ACHN (cell line): ENCODE results near the gene TCHP.
"Not testable (repeated sequence)": the region's sequence is repeated elsewhere in the genome, so short reads cannot be mapped to it uniquely, and the experiment has no call there.

ENCODE experiments used
- DNase-seq: peaks from one replicate; pipeline ENCODE4 v3.0.0-alpha.2; 2015
- in situ Hi-C: cut with HindIII; loops from 2 replicates; pipeline ENCODE4 v1.10.0; 2017; ENCODE audit warnings: low sequenced_read_pairs, low pct_ligation_motif_present, low pct_unique_long_range_greater_than_20kb

Gene TCHP

DNA sequence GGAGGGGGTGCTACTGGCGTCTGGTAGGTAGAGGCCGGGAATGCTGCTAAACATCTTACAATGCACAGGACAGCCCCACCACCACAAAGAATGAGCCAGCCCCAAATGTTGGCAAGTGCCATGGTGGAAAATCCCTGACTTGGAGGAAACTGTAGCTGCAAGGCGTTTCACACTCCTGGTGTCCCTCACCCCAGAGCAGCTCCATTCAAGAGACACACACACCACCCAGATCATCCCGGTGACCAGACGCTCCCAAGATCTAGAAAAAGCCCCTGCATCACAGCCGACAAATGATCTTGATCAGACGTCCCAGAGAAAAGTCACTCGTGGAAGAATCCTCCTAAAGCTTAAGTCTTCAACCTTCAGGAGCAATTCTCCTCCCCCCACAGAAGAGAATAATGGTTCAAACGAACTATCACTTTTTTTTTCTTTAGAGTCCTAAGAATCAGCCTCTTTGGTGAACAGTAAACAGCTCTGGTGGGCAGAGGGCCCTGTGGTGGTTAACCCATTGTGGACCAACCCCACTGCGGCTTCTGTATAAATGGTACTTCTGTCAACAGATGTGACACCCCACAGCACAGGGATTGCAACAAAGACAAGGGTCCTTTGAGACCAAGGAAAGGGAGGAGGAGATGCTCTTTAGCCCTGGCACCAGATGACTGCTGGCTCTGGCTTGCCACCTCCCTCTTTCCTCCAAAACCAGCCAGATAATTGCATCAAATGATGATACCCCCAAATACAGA lies 22.4 kb upstream of the TCHP start:
- in situ Hi-C loops, result no loop called here
- no peak for DNase-seq

DNA sequence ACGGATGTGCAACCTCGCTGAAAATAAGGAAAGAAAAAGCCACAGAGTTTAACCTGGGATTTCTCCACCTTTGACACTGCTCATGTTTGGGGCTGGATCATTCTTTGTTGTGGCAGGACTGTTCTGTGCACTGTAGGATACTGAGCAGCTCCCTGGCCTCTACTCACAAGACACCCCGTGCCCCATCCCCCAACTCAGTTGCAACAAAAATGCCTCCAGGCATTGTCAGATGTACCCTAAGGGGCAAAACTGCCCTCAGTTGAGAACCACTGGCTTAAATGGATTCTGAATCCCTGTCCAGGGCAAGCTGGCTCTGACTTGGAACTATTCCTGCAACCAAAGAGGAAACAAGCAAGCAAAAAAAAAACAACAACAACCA lies 21.8 kb upstream of the TCHP start:
- DNase-seq, result no peak
- in situ Hi-C loops, result no loop called here

DNA sequence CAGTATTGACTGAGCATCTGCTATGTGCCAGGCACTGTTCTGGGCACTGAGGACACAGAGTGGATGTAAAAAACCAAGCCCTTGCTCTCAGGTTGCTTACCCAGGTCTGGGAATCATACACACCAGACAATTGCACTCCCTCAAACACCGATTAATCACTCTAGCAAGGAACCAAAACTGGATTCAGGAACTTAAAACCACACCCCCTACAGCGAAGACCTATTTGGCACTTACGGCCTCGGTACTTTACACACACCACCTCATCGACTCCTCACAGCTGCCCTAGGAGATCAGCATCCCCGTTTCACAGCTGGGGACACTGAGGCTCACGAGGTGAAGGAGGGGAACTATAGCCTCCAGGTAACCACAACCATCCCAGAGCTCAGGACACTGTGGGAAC lies 21.3 kb upstream of the TCHP start:
- in situ Hi-C loops, result no loop called here

DNA sequence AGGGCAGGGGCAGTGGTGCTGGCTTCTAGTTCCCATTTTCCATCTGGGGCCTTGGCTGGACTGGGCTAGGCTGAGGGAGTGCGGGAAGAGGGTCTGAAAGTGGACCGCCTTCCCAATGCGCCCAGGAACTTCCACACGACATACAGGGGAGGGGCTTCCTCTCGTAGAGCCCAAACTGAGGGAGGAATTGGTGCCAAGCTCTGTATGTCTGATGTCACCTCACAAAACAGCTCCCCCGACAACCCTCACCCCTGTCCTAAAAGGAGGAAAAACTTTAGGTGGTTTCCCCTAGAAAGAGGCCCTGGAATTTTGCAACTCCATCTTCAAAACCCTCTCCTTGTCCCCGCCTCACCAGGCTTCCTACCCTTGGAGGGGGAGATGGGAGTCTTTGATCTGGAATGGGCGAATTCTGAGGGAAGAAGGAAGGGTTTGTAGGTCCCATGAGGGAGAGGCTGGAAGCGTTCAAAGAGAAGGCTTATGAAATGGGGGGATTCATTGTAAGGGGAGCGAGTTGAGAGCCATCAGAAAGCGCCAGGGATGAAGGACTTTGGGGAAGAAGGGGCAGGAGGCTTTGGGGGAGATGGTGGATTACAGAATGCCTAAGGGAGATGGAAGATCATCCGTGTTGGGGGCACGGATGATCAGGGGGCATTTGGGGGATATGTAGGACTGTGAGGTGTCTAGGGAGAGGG lies 20.6 kb upstream of the TCHP start:
- no peak for DNase-seq
- in situ Hi-C loops, result no loop called here

More for the DNA sequence above, 21.3 kb upstream of the TCHP start:
- DNase-seq, result no peak

DNA sequence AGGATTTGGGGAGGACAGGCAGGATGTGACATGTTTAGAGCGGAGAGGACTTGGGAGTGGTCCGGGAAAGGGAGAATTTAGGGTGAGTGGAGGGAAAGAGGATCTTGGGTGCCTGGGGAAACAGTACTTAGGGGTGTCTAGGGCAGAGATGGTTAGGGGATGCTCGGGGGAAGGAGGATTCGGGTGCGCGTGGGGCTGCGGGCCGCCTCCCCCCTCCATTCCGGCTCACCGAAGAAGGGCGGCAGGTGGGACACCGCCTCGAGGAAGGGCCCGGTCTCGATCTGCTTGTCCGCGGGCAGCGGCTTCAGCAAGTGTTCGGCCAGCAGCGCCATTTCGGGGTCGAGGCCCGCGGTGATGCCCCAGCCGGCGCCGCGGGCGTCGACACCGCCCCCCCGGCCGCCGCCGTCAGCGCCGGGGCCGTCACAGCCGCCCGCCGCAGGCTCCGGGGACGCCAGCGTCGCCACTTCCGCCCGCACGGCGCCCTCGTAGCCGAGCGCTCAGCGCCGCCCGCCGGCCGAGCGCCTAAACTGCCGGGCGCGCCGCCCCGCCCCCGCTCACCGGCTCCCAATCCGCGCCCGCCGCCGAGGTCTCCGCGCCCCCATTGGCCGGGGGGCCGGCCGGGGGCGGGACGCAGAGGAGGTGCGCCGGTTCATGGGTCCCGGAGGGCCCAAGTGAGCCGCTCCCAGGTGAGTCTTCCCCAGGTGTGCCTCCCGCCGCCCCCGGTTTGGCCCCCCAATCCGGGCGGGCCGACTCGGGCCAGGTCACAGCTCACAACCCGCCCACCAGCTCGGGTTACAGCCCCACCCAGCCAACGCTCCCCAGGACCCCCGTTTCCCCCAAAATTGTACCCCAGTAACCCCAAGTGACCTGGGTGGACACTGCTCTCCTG lies 19.8 kb upstream of the TCHP start, which contains the start of gene GLTP:
TSS of gene GLTP (minus strand) at position 499 of the 889 bp plus-strand sequence. CDS start at position 332, 167 bp downstream.
- DNase-seq, result peak; percentile 93
- in situ Hi-C loops, result no loop called here

DNA sequence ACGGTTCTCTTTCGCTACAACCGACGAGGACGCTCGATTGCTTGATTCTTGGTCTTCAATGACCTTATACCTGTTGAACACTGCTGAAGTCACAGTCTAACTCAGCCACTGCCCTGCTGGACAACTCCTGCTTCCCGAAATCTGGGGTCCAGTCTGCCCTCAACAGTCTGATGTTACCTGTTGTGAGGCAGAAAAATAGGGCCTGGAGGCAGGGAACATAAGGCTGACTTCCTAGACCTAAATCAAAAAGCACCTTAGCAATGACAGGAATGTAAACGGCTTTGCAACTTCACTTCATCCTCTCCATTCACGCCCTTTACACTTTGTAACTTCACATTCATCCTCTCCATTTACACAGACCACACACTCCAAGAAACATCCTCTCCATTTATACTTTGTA lies 19.1 kb upstream of the TCHP start:
- no peak for DNase-seq
- in situ Hi-C loops, result no loop called here

DNA sequence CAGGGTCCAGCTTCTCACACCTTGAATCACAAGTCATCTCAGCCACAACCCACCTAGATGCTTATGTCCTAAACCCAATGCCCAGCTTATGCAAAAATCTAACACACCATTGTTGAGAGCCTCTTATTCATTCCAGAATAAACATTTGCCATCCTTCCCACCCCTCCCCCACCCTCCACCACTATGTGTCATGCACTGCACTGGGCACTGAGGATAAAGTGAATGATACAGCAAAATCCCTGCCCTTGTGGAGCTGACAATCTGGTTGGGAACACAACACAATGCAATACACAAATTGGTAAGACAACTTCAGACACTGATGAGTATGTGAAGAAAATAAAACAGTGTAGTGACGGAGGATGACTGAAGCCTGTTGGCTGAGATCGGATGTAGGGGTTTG lies 18.3 kb upstream of the TCHP start:
- in situ Hi-C loops, result no loop called here
- no peak for DNase-seq

DNA sequence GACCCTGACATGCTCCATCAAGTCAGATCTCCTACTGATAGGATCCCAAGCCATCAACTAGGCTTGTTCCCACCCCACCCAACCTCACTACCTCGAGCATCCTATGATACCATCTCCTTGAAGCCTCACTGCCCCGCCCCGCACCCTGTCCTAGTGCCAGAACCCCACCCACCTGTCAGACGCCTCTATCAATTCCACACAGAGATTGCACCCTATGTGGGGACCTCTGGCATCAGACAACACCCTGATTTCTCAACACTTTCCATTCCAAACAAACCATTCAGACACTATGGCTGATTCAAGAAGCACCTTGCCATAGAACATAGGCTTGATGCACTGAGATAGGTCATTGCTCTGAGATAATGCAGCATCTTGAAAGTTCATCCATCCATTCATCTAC lies 16.6 kb upstream of the TCHP start:
- no peak for DNase-seq
- in situ Hi-C loops, result no loop called here

DNA sequence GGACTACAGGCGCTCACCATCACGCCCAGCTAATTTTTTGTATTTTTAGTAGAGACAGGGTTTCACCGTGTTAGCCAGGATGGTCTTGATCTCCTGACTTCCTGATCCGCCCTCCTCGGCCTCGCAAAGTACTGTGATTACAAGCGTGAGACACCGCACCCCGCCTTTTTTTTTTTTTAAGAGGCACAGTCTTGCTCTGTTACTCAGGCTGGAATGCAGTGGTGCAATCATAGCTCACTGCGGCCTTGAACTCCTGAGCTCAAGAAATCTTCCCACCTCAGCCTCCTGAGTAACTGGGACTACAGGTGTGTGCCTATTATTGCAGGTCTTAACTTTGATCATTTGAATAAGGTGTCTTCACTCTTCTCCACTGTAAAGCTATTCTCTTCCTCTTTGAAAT lies 14.5 kb upstream of the TCHP start:
- no peak for DNase-seq
- in situ Hi-C loops, result no loop called here

DNA sequence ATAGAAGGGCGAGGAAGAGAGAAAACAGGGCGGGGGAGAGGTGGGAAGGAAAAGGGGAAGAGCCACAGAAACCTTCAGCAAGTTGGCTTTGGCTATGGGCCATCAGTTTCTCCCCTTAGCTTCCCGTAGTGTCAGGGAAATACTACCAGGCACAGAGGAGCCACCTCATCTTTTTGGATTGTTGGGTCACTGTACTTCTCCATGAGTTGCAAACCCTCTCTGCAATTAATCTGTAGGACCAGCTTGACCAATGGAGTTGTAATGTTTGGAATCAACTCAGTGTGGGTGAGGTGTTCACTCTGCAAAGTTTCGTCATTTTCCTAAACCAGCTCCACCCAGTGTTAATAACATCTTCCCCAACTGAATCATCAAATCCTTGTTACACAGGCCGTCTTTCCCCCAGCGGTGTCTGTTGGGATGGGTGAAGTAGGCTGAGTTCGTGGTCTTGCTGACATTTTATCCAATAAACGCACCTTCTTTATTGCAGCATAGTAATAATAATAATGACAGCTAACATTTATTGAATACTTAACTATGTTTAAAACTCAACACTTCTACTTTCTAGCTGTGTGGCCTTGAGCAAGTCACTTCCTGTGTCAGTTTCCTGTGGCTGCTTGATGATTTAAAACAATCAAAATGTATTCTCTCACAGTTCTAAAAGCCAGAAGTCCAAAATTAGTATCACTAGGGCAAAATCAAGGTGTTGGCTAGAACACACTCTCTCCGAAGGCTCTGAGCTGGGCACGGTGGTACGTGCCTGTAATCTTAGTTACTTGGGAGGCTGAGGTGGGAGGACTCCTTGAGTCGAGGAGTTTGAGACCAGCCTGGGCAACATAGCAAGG lies 11.7 kb upstream of the TCHP start:
- in situ Hi-C loops, result no loop called here
- DNase-seq, result no peak

DNA sequence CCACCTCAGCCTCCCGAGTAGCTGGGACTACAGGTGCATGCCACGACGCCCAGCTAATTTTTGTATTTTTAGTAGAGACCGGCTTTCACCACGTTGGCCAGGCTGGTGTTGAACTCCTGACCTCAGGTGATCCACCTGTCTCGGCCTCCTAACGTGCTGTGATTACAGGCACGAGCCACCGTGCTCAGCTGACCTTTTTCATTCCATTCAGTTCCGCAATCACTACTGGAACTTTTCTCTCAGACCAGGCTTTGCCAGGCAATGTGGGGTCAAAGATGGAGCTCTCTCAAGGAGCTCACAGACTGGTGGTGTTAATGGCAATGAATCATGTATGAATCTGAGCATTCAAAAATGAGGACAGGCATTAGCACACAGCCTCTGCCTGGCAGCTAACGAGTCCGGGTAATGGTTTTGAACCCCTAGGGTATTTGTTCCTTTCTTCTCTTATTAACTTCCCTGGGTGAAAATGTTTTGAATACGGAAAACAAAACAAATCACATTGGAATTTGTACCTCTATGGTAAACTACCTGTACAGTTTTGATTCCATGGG lies 9.4 kb upstream of the TCHP start:
- no peak for DNase-seq
- in situ Hi-C loops, result no loop called here

DNA sequence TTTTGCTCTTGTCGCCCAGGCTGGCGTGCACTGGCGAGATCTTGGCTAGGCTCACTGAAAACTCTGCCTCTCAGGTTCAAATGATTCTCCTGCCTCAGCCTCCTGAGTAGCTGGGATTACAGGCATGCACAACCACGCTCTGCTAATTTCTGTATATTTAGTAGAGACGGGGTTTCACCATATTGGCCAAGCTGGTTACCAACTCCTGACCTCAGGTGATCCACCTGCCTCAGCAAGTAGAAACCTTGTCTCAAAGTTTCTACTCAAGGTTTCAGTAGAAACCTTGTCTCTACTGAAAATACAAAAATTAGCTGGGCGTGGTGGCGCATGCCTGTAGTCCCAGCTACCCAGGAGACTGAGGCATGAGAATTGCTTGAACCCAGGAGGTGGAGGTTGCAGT lies 8.3 kb upstream of the TCHP start:
- in situ Hi-C loops, result not testable (repeated sequence)

DNA sequence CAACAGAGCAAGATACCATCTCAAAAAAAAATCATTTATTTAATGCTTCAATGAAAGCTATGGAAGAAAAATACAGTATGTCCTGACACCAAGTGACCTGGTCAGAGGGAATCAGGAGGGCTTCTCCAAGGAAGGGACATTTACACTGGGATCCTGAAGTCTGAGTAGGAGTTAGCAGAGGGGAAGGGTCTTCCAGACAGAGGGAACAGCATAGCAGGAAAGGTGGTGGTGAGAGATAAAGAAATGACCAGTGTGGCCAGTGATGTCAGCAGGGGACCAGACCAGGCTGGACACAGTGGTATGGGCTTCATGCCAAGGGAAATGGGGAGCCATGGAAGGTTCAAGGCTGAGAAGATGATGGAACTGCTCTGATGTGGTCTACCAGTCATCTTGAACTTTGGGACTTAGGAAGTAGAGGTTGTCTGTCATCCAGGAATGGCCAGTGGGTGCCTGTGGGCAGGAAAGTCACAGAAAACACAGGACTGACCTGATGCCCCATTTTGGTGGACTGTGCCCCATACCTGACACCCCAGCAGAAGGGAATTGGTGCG lies 7.8 kb upstream of the TCHP start:
- no peak for DNase-seq
- in situ Hi-C loops, result no loop called here

More for the DNA sequence above, 8.3 kb upstream of the TCHP start:
- not testable (repeated sequence) for DNase-seq

DNA sequence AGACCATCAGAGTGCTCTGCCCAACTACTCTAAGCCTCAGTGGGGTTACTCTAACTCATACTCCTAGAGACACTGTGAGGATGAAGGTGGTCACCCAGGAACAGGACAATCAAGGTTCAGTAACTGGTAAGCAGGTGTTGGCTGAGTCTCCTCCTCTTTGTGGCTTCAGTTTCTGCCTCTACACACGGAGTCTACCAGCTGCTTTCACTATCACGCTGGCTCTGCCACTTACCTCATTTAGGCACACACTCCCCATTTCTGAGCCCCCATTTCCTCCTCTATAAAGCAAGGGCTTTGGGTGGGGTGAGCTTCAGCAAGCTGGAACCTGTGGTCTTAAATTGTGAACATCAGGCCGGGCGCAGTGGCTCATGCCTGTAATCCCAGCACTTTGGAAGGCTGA lies 7.3 kb upstream of the TCHP start:
- no peak for DNase-seq
- in situ Hi-C loops, result no loop called here

DNA sequence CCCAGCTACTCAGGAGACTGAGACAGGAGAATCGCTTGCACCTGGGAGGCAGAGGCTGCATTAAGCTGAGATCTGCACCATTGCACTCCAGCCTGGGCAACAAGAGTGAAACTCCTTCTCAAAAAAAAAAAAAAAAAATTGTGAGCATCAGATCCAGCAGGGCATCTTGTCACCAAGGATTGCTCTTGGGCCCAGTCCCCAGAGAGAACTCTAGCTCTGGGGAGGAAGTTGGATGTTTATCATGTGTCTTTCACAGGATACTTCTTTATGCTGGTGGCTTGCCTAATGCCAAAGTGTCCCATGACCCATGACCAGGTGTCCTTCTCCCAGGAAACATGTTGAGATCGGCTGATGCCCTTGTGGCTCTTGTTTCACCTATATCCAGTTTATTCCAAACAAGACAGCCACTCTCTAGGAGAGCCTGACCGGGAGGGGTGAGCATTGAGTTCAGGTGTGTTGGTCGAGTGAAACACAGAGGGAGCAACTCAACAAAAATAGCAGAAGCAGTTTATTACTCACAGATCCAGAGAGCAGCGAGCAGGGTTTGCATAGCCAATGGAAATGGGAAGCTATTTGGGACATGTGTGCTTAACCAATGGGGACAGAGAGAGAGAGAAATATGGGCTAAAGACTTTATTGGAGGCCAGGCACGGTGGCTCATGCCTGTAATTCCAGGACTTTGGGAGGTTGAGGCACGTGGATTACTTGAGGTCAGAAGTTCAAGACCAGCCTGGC lies 6.6 kb upstream of the TCHP start:
- in situ Hi-C loops, result no loop called here
- DNase-seq, result no peak

DNA sequence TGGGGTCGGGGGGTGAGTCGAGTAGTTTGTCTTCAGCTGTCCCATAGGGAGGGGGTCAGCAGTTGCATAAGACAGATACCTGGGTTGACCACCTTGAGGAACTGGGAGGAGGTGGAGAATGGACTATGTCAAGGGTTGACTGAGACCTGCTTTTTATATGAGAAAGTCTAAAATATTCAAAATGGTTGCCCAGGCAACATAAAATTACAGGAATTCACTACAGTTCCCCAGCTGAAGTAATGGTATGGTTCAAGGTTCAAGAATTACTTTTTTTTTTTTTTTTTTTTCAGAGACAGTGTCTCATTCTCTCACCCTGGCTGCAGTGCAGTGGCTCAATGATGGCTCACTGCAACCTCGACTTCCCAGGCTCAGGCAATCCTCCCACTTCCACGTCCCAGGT lies 5.1 kb upstream of the TCHP start:
- DNase-seq, result no peak
- in situ Hi-C loops, result no loop called here

DNA sequence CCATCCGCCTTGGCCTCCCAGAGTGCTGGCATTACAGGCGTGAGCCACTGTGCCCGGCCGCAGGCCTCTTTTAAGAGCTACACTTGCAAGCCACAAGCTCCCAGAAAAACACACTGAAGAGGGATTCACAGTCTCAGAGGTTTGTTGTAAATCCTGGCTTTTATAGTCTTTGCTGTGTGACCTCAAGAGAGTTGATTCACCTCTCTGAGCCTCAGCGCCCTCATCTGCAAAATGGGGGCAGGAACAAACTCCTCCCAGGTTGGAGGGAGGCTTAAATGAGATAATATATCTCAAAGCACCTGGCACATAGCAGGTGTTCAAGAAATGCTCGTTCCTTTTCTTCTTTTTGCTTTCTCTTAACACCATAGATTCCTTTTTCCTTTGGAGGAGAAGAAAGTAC lies 3.9 kb upstream of the TCHP start:
- no peak for DNase-seq
- in situ Hi-C loops, result no loop called here
